ENCODE data around the gene ITIH1. TPM values are rescaled to one million over a fixed set of nuclear protein-coding genes. Genes with fewer than 3 reads are reported as not detected.

Gene ITIH1
- 0.17 and 0.33 TPM in 2 replicates for total RNA-seq

GRCh38 chr3:52777127-52777958, at the start of gene ITIH1:
TSS of gene ITIH1 (plus strand) at chr3:52777599. CDS start at chr3:52777616, 17 bp downstream.

GRCh38 chr3:52770496-52771333, 6.7 kb upstream of the ITIH1 start, which contains the start of gene NEK4:
TSS of gene NEK4 (minus strand) at chr3:52770940. CDS start at chr3:52770746, 194 bp downstream.

GRCh38 chr3:52794612-52795099, 17.3 kb downstream of the ITIH1 start, which contains the start of gene ITIH3:
TSS of gene ITIH3 (plus strand) at chr3:52794796. CDS start at chr3:52794804, 8 bp downstream.

GRCh38 chr3:52830535-52831258, 53.3 kb downstream of the ITIH1 start, which contains the start of gene ITIH4:
TSS of gene ITIH4 (minus strand) at chr3:52830672. CDS start at chr3:52830642, 30 bp downstream.

GRCh38 chr3:52834871-52835501, 57.6 kb downstream of the ITIH1 start, which contains the start of gene MUSTN1:
TSS of gene MUSTN1 (minus strand) at chr3:52835019. CDS start at chr3:52834948, 71 bp downstream.

Other genes starting within 250 kb of the ITIH1 start
- 117 and 122 TPM in 2 replicates for gene NT5DC2, start 243.7 kb upstream of the ITIH1 start, total RNA-seq
- 3.1 and 6.5 TPM in 2 replicates for gene UQCC5, start 241.0 kb upstream of the ITIH1 start, total RNA-seq
- 81.0 and 91.2 TPM in 2 replicates for gene PBRM1, start 91.7 kb upstream of the ITIH1 start, total RNA-seq
- gene GNL3, start 91.6 kb upstream of the ITIH1 start, total RNA-seq: 74.9 and 78.8 TPM in 2 replicates
- gene GLT8D1, start 71.8 kb upstream of the ITIH1 start, total RNA-seq: 106 and 149 TPM in 2 replicates
- gene SPCS1, start 71.5 kb upstream of the ITIH1 start, total RNA-seq: 58.3 and 64.1 TPM in 2 replicates
- 25.0 and 29.6 TPM in 2 replicates for gene NEK4, start 6.7 kb upstream of the ITIH1 start, total RNA-seq
- gene ITIH3, start 17.2 kb downstream of the ITIH1 start, total RNA-seq: 0.10 and 2.5 TPM in 2 replicates
- 2.5 and 2.6 TPM in 2 replicates for gene ITIH4, start 53.1 kb downstream of the ITIH1 start, total RNA-seq
- gene MUSTN1, start 57.4 kb downstream of the ITIH1 start, total RNA-seq: 0.13 TPM in 1 of 2 replicates, not detected in the other
- gene STIMATE, start 119.9 kb downstream of the ITIH1 start, total RNA-seq: 21.3 and 23.9 TPM in 2 replicates